NB4 (cell line): ENCODE data around the gene ZBTB34.

Experiments used
- MYC ChIP-seq: IDR thresholded peaks from 2 replicates; pipeline ENCODE4 v1.6.1; 2011; ENCODE audit warnings: low read depth, low read length
- POLR2A ChIP-seq: IDR thresholded peaks from 2 replicates; pipeline ENCODE4 v1.6.1; 2011; ENCODE audit warnings: mild to moderate bottlenecking; ENCODE audit not compliant: insufficient read length; ENCODE audit errors: extremely low read depth
- TF ChIP-seq, protein P1 (sequence below): IDR thresholded peaks from one replicate; pipeline ENCODE4 v1.5.1; 2012; ENCODE audit warnings: low read depth, low read length
- TF ChIP-seq, protein P2 (sequence below): IDR thresholded peaks from 2 replicates; pipeline ENCODE4 v1.6.1; 2011; ENCODE audit warnings: low read depth, low read length

DNA sequence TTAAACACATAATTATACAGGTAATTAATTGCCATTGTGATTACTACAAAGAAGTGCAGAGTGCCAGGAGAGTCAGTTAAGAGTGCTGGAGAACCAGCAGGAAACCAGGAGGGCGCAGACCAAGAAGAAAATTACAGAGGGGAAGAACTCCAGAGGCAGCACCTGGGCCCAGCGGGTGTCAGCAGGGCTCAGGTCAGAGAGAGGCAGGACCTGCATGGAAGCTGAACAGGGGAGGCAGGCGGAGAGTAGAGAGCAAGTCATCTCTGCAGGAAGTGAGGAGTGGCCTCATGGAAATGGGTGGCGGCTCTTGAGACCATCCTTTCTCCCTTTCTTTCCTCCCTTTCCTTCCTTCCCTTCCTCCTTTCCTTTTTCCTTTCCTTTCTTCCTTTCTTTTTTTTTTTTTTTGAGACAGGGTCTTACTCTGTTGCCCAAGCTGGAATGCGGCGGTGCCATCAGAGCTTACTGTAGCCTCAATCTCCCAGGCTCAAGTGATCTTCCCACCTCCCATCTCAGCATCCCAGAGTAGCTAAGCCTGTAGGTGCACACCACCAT lies 4.0 kb upstream of the ZBTB34 start:
- TF ChIP-seq, protein P1, sequence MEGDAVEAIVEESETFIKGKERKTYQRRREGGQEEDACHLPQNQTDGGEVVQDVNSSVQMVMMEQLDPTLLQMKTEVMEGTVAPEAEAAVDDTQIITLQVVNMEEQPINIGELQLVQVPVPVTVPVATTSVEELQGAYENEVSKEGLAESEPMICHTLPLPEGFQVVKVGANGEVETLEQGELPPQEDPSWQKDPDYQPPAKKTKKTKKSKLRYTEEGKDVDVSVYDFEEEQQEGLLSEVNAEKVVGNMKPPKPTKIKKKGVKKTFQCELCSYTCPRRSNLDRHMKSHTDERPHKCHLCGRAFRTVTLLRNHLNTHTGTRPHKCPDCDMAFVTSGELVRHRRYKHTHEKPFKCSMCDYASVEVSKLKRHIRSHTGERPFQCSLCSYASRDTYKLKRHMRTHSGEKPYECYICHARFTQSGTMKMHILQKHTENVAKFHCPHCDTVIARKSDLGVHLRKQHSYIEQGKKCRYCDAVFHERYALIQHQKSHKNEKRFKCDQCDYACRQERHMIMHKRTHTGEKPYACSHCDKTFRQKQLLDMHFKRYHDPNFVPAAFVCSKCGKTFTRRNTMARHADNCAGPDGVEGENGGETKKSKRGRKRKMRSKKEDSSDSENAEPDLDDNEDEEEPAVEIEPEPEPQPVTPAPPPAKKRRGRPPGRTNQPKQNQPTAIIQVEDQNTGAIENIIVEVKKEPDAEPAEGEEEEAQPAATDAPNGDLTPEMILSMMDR: no peak
- TF ChIP-seq POLR2A (no peak), MYC (no peak)
- TF ChIP-seq, protein P2, sequence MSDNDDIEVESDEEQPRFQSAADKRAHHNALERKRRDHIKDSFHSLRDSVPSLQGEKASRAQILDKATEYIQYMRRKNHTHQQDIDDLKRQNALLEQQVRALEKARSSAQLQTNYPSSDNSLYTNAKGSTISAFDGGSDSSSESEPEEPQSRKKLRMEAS: no peak
